ENCODE results near the gene NKAIN2.

NKAIN2 gene

GRCh38 chr6:124791156-124791555, 987.5 kb downstream of the NKAIN2 start:
- Histone ChIP-seq H3K4me1 (ENCODE audit: insufficient read depth, low read length) (peaks cover under 1% of the 10 kb centered on the region), H2AFZ (ENCODE audit: low read depth, low read length) (no peak overlapping the region), H3K4me3 (ENCODE audit: low read length) (no peak overlapping the region), H3K9me3 (ENCODE audit: low read length) (no peaks in the 10 kb centered on the region), H3K27me3 (ENCODE audit: insufficient read depth, low read length) (no peaks in the 10 kb centered on the region), H3K36me3 (ENCODE audit: insufficient read depth, low read length) (no peaks in the 10 kb centered on the region)

GRCh38 chr6:124792386-124792785, 988.7 kb downstream of the NKAIN2 start:
- Histone ChIP-seq H2AFZ (ENCODE audit: low read depth, low read length) (no peak overlapping the region), H3K9me3 (ENCODE audit: low read length) (no peaks in the 10 kb centered on the region), H3K27me3 (ENCODE audit: insufficient read depth, low read length) (no peaks in the 10 kb centered on the region), H3K36me3 (ENCODE audit: insufficient read depth, low read length) (no peaks in the 10 kb centered on the region), H3K4me3 (ENCODE audit: low read length) (no peak overlapping the region), H3K4me1 (ENCODE audit: insufficient read depth, low read length) (peaks cover 8% of the 10 kb centered on the region)

- Histone ChIP-seq H3K27me3 (ENCODE audit: insufficient read depth, low read length) (no peaks in the 10 kb centered on the region), H2AFZ (ENCODE audit: low read depth, low read length) (no peak overlapping the region), H3K4me1 (ENCODE audit: insufficient read depth, low read length) (peaks cover 8% of the 10 kb centered on the region), H3K4me3 (ENCODE audit: low read length) (no peak overlapping the region), H3K9me3 (ENCODE audit: low read length) (no peaks in the 10 kb centered on the region), H3K36me3 (ENCODE audit: insufficient read depth, low read length) (no peaks in the 10 kb centered on the region)
Observed at GRCh38 chr6:124793398-124793797, 989.7 kb downstream of the NKAIN2 start.

- H3K9me3 ChIP-seq (ENCODE audit: low read length): no peaks in the 10 kb centered on the region
- H3K36me3 ChIP-seq (ENCODE audit: insufficient read depth, low read length): no peaks in the 10 kb centered on the region
- H3K27me3 ChIP-seq (ENCODE audit: insufficient read depth, low read length): no peaks in the 10 kb centered on the region
- no peak overlapping the region for H2AFZ ChIP-seq (ENCODE audit: low read depth, low read length)
- H3K4me3 ChIP-seq (ENCODE audit: low read length): no peak overlapping the region
- H3K4me1 ChIP-seq (ENCODE audit: insufficient read depth, low read length): peaks cover 8% of the 10 kb centered on the region
Observed at GRCh38 chr6:124795643-124796463, 992.2 kb downstream of the NKAIN2 start.

- H3K27me3 ChIP-seq (ENCODE audit: insufficient read depth, low read length): no peaks in the 10 kb centered on the region
- H3K36me3 ChIP-seq (ENCODE audit: insufficient read depth, low read length): no peaks in the 10 kb centered on the region
- H2AFZ ChIP-seq (ENCODE audit: low read depth, low read length): peak overlapping the region; percentile 50
- H3K4me3 ChIP-seq (ENCODE audit: low read length): no peak overlapping the region
- peaks cover 8% of the 10 kb centered on the region for H3K4me1 ChIP-seq (ENCODE audit: insufficient read depth, low read length)
- no peaks in the 10 kb centered on the region for H3K9me3 ChIP-seq (ENCODE audit: low read length)
Observed at GRCh38 chr6:124796464-124796970, 992.9 kb downstream of the NKAIN2 start.

- H3K4me3 ChIP-seq (ENCODE audit: low read length): no peak overlapping the region
- no peaks in the 10 kb centered on the region for H3K27me3 ChIP-seq (ENCODE audit: insufficient read depth, low read length)
- H3K9me3 ChIP-seq (ENCODE audit: low read length): no peaks in the 10 kb centered on the region
- no peaks in the 10 kb centered on the region for H3K36me3 ChIP-seq (ENCODE audit: insufficient read depth, low read length)
- H3K4me1 ChIP-seq (ENCODE audit: insufficient read depth, low read length): peaks cover 8% of the 10 kb centered on the region
- no peak overlapping the region for H2AFZ ChIP-seq (ENCODE audit: low read depth, low read length)
Observed at GRCh38 chr6:124797224-124797623, 993.6 kb downstream of the NKAIN2 start.

- H3K4me1 ChIP-seq (ENCODE audit: insufficient read depth, low read length): peaks cover 8% of the 10 kb centered on the region
- no peak overlapping the region for H2AFZ ChIP-seq (ENCODE audit: low read depth, low read length)
- no peaks in the 10 kb centered on the region for H3K27me3 ChIP-seq (ENCODE audit: insufficient read depth, low read length)
- H3K4me3 ChIP-seq (ENCODE audit: low read length): no peak overlapping the region
- H3K9me3 ChIP-seq (ENCODE audit: low read length): no peaks in the 10 kb centered on the region
- no peaks in the 10 kb centered on the region for H3K36me3 ChIP-seq (ENCODE audit: insufficient read depth, low read length)
Observed at GRCh38 chr6:124798942-124799496, 995.4 kb downstream of the NKAIN2 start.

GRCh38 chr6:124799638-124800037, 996.0 kb downstream of the NKAIN2 start:
- Histone ChIP-seq H3K4me1 (ENCODE audit: insufficient read depth, low read length) (peaks cover 8% of the 10 kb centered on the region), H3K9me3 (ENCODE audit: low read length) (no peaks in the 10 kb centered on the region), H2AFZ (ENCODE audit: low read depth, low read length) (no peak overlapping the region), H3K36me3 (ENCODE audit: insufficient read depth, low read length) (no peaks in the 10 kb centered on the region), H3K27me3 (ENCODE audit: insufficient read depth, low read length) (no peaks in the 10 kb centered on the region), H3K4me3 (ENCODE audit: low read length) (no peak overlapping the region)

GRCh38 chr6:124800222-124800621, 996.6 kb downstream of the NKAIN2 start:
- Histone ChIP-seq H3K4me3 (ENCODE audit: low read length) (no peak overlapping the region), H2AFZ (ENCODE audit: low read depth, low read length) (no peak overlapping the region), H3K36me3 (ENCODE audit: insufficient read depth, low read length) (no peaks in the 10 kb centered on the region), H3K27me3 (ENCODE audit: insufficient read depth, low read length) (no peaks in the 10 kb centered on the region), H3K9me3 (ENCODE audit: low read length) (no peaks in the 10 kb centered on the region), H3K4me1 (ENCODE audit: insufficient read depth, low read length) (peaks cover 8% of the 10 kb centered on the region)

GRCh38 chr6:124812067-124812466, 1008.4 kb downstream of the NKAIN2 start:
- H3K36me3 ChIP-seq (ENCODE audit: insufficient read depth, low read length): no peaks in the 10 kb centered on the region
- H3K4me3 ChIP-seq (ENCODE audit: low read length): no peak overlapping the region
- peaks cover 4% of the 10 kb centered on the region for H3K4me1 ChIP-seq (ENCODE audit: insufficient read depth, low read length)
- H3K27me3 ChIP-seq (ENCODE audit: insufficient read depth, low read length): no peaks in the 10 kb centered on the region
- no peaks in the 10 kb centered on the region for H3K9me3 ChIP-seq (ENCODE audit: low read length)
- no peak overlapping the region for H2AFZ ChIP-seq (ENCODE audit: low read depth, low read length)

- Histone ChIP-seq H3K4me1 (ENCODE audit: insufficient read depth, low read length) (no peaks in the 10 kb centered on the region), H2AFZ (ENCODE audit: low read depth, low read length) (no peak overlapping the region), H3K27me3 (ENCODE audit: insufficient read depth, low read length) (no peaks in the 10 kb centered on the region)
Observed at GRCh38 chr6:124819346-124819745, 1015.7 kb downstream of the NKAIN2 start.

GRCh38 chr6:124822204-124822613, 1018.5 kb downstream of the NKAIN2 start:
- Histone ChIP-seq H3K4me1 (ENCODE audit: insufficient read depth, low read length) (no peaks in the 10 kb centered on the region), H3K4me3 (ENCODE audit: low read length) (no peak overlapping the region), H3K27me3 (ENCODE audit: insufficient read depth, low read length) (no peaks in the 10 kb centered on the region), H2AFZ (ENCODE audit: low read depth, low read length) (no peak overlapping the region), H3K9me3 (ENCODE audit: low read length) (no peaks in the 10 kb centered on the region), H3K36me3 (ENCODE audit: insufficient read depth, low read length) (no peaks in the 10 kb centered on the region)

More at GRCh38 chr6:124819346-124819745, 1015.7 kb downstream of the NKAIN2 start:
- Histone ChIP-seq H3K4me3 (ENCODE audit: low read length) (no peak overlapping the region), H3K36me3 (ENCODE audit: insufficient read depth, low read length) (no peaks in the 10 kb centered on the region), H3K9me3 (ENCODE audit: low read length) (no peaks in the 10 kb centered on the region)

- no peak overlapping the region for H2AFZ ChIP-seq (ENCODE audit: low read depth, low read length)
- no peaks in the 10 kb centered on the region for H3K4me1 ChIP-seq (ENCODE audit: insufficient read depth, low read length)
- no peaks in the 10 kb centered on the region for H3K36me3 ChIP-seq (ENCODE audit: insufficient read depth, low read length)
- no peaks in the 10 kb centered on the region for H3K27me3 ChIP-seq (ENCODE audit: insufficient read depth, low read length)
- H3K9me3 ChIP-seq (ENCODE audit: low read length): no peaks in the 10 kb centered on the region
- no peak overlapping the region for H3K4me3 ChIP-seq (ENCODE audit: low read length)
Observed at GRCh38 chr6:124822721-124823120, 1019.1 kb downstream of the NKAIN2 start.
